Mesothelial cell of epicardium (in vitro differentiated cells): ENCODE results near the gene AKAP8L. TPM values are rescaled to one million over a fixed set of nuclear protein-coding genes. Genes with fewer than 3 reads are reported as not detected.

Source experiments
- DNase-seq, 2 experiments: peaks; one replicate each; pipeline ENCODE4 v3.0.0; 2021; ENCODE audit warnings: low spot score in 2 of 2; ENCODE audit not compliant: unreplicated experiment in 2 of 2
- H3K27ac Mint-ChIP-seq: 2 replicates; pipeline ENCODE4 v1.8.0; 2021; ENCODE audit warnings: mixed read lengths
- H3K27me3 Mint-ChIP-seq: 2 replicates; pipeline ENCODE4 v1.8.0; 2021; ENCODE audit warnings: low read depth, mixed read lengths
- H3K36me3 Mint-ChIP-seq: 2 replicates; pipeline ENCODE4 v1.8.0; 2021; ENCODE audit warnings: mixed read lengths
- H3K4me1 Mint-ChIP-seq: 2 replicates; pipeline ENCODE4 v1.8.0; 2021; ENCODE audit warnings: mixed read lengths
- H3K4me3 Mint-ChIP-seq: 2 replicates; pipeline ENCODE4 v1.8.0; 2021; ENCODE audit warnings: mild to moderate bottlenecking, moderate library complexity, mixed read lengths
- H3K9me3 Mint-ChIP-seq: 2 replicates; pipeline ENCODE4 v1.8.0; 2021; ENCODE audit warnings: mixed read lengths
- CTCF ChIP-seq: fragments of 200-600 bp; sonication (generic); IDR thresholded peaks from one replicate; pipeline ENCODE4 v1.5.0; 2021; ENCODE audit warnings: antibody characterized with exemption; ENCODE audit not compliant: unreplicated experiment
- total RNA-seq: library from RNA; stranded (reverse); gene quantifications from 3 replicates; pipeline ENCODE4 v1.2.1, GENCODE V29; 2021

AKAP8L gene
- total RNA-seq, 1 donor from 2014 or later = 254 TPM

- peaks cover 2% of the 10 kb centered on the region for H3K4me1 Mint-ChIP-seq
- no peak overlapping the region for H3K27ac Mint-ChIP-seq
- no peak overlapping the region for H3K4me3 Mint-ChIP-seq
- DNase-seq = no peak
- H3K9me3 Mint-ChIP-seq = no peaks in the 10 kb centered on the region
- no peak for TF ChIP-seq CTCF
- H3K27me3 Mint-ChIP-seq = no peaks in the 10 kb centered on the region
- H3K36me3 Mint-ChIP-seq = peaks cover 11% of the 10 kb centered on the region
These were observed 14.6 kb downstream of the AKAP8L start for GRCh38 chr19:15404097-15404779.

DNA sequence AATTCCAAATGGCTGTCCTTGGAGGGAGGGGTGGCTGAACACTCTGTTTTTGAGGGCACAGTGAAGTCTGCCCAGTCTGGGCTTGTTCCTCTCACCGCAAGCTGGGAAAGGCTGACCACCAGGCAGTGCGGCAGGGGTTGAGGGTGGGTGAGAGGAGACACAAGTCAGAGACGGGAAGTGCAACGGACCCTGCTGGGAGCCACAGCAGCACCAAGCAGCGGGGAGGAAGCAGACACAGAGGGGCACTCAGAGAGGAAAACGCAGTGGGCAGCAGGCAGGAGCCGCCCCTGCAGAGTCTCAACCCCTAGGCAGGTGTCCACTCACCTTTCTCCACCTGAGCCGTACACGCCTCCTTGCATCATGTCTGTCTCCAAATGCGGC lies 15.6 kb downstream of the AKAP8L start:
- peaks cover 10% of the 10 kb centered on the region for H3K36me3 Mint-ChIP-seq
- DNase-seq = no peak
- no peaks in the 10 kb centered on the region for H3K9me3 Mint-ChIP-seq
- H3K27ac Mint-ChIP-seq = no peak overlapping the region
- H3K27me3 Mint-ChIP-seq = no peaks in the 10 kb centered on the region
- no peak overlapping the region for H3K4me3 Mint-ChIP-seq
- no peak for TF ChIP-seq CTCF
- H3K4me1 Mint-ChIP-seq = peaks cover 2% of the 10 kb centered on the region

DNA sequence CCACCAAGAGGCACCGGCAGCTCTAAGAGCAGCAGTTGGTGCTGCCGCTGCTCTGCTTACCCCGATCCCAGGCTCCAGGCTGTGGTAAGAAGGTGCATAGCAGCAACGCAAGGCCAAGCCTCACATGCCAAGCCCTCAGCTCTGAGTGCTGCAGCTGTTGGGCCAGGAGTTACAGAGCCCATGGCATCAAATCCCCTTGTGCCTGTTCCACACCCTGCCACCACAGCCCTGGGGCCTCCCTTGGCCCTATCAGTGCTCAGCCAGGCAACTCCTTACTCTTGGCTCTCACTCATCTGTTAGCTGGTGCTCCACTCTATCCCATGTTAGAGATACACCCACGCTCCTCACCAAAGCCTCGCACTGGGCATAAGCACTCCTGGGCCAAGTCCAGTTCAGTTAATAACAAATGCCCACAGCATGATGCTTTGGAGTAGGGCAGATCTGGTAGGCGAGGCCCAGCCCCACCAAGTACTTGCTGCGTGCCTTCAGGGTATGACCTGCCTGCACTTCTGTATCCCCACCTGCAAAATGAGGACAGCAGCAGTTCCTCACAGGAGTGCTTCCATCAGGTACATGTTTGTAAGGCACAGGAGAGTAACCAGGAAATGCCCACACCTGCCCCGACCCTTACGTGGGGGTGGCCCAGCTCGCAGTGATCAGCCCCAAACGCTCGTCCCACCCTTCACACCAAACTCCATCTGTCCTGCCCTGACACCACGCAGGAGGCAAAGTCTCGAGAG lies 16.2 kb downstream of the AKAP8L start:
- no peaks in the 10 kb centered on the region for H3K4me1 Mint-ChIP-seq
- H3K27me3 Mint-ChIP-seq = no peaks in the 10 kb centered on the region
- H3K36me3 Mint-ChIP-seq = peaks cover 11% of the 10 kb centered on the region
- H3K4me3 Mint-ChIP-seq = no peak overlapping the region
- TF ChIP-seq CTCF = no peak
- no peak for DNase-seq
- no peak overlapping the region for H3K27ac Mint-ChIP-seq
- H3K9me3 Mint-ChIP-seq = no peaks in the 10 kb centered on the region

DNA sequence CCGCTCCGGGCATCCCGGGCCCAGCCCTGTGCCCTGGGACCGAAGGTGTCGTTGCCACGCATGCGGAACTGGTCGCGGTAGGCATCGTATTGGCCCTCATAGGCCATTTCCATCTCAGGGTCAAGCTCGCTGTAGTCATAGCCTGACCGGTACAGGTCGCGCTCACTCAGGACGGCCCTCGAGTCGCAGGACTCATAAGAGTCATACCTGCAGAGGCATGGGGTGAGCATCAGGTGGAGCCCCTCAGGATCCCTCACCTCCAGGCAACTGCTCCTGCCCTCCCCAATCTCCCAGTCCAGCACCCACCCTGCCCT lies 17.4 kb downstream of the AKAP8L start:
- no peaks in the 10 kb centered on the region for H3K27me3 Mint-ChIP-seq
- no peak for DNase-seq
- H3K27ac Mint-ChIP-seq = no peak overlapping the region
- no peak for TF ChIP-seq CTCF
- no peaks in the 10 kb centered on the region for H3K9me3 Mint-ChIP-seq
- H3K4me3 Mint-ChIP-seq = no peak overlapping the region
- no peaks in the 10 kb centered on the region for H3K4me1 Mint-ChIP-seq
- H3K36me3 Mint-ChIP-seq = peaks cover 23% of the 10 kb centered on the region

- no peaks in the 10 kb centered on the region for H3K9me3 Mint-ChIP-seq
- no peaks in the 10 kb centered on the region for H3K4me1 Mint-ChIP-seq
- peaks cover 26% of the 10 kb centered on the region for H3K36me3 Mint-ChIP-seq
- no peak overlapping the region for H3K27ac Mint-ChIP-seq
- no peaks in the 10 kb centered on the region for H3K27me3 Mint-ChIP-seq
- DNase-seq = no peak
- TF ChIP-seq CTCF = no peak
- H3K4me3 Mint-ChIP-seq = no peak overlapping the region
These were observed 18.0 kb downstream of the AKAP8L start for GRCh38 chr19:15400521-15401396.
